Fibroblast of mammary gland (primary cell): ENCODE data around the gene PRR12.
"Not testable (repeated sequence)": the region's sequence is repeated elsewhere in the genome, so short reads cannot be mapped to it uniquely, and the experiment has no call there.

ENCODE experiments used
- DNase-seq: peaks from one replicate; pipeline ENCODE4 v3.0.0-alpha.2; 2010; ENCODE audit warnings: low read depth
- H3K4me3 ChIP-seq: 2 replicates; pipeline ENCODE4 v1.5.1; 2011; ENCODE audit warnings: low read depth, mild to moderate bottlenecking, low read length, moderate library complexity; ENCODE audit not compliant: control insufficient read depth
- TF ChIP-seq, protein P1 (sequence below): conservative IDR thresholded peaks from 2 replicates; pipeline ENCODE4 v1.5.1; 2011; ENCODE audit warnings: low read depth, low read length, inconsistent platforms; ENCODE audit not compliant: control insufficient read depth, insufficient read depth

Gene PRR12

DNA sequence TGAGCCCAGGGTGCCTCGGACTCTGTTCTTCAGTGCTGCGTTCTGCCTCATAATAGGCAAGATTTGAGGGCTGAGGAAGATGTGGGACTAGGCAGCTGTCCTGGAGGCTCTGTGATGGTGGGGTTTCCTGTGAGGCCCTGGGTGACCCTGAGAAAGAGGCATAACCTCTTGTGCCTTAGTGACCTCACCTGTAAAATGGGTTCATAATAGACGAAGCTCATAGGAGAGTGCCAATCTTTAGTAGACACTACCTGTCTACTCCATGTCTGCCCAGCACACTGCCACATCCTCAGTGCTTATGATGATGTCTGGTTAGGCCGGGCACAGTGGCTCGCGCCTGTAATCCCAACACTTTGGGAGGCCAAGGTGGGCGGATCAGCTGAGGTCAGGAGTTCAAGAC is 25.6 kb downstream of the PRR12 start:
- TF ChIP-seq, protein P1, sequence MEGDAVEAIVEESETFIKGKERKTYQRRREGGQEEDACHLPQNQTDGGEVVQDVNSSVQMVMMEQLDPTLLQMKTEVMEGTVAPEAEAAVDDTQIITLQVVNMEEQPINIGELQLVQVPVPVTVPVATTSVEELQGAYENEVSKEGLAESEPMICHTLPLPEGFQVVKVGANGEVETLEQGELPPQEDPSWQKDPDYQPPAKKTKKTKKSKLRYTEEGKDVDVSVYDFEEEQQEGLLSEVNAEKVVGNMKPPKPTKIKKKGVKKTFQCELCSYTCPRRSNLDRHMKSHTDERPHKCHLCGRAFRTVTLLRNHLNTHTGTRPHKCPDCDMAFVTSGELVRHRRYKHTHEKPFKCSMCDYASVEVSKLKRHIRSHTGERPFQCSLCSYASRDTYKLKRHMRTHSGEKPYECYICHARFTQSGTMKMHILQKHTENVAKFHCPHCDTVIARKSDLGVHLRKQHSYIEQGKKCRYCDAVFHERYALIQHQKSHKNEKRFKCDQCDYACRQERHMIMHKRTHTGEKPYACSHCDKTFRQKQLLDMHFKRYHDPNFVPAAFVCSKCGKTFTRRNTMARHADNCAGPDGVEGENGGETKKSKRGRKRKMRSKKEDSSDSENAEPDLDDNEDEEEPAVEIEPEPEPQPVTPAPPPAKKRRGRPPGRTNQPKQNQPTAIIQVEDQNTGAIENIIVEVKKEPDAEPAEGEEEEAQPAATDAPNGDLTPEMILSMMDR = no peak
- no peak for DNase-seq

GRCh38 chr19:49616945-49617344 is 26.0 kb downstream of the PRR12 start:
- no peak for DNase-seq
- TF ChIP-seq, protein P1 = no peak
- H3K4me3 ChIP-seq = no peak overlapping the region

More for the DNA sequence above, 25.6 kb downstream of the PRR12 start:
- no peak overlapping the region for H3K4me3 ChIP-seq

- not testable (repeated sequence) for H3K4me3 ChIP-seq, DNase-seq
These were observed 26.9 kb downstream of the PRR12 start for GRCh38 chr19:49617860-49618259.

- DNase-seq = no peak
- TF ChIP-seq, protein P1 = no peak
- no peak overlapping the region for H3K4me3 ChIP-seq
These were observed 34.3 kb downstream of the PRR12 start for GRCh38 chr19:49624967-49625910.

DNA sequence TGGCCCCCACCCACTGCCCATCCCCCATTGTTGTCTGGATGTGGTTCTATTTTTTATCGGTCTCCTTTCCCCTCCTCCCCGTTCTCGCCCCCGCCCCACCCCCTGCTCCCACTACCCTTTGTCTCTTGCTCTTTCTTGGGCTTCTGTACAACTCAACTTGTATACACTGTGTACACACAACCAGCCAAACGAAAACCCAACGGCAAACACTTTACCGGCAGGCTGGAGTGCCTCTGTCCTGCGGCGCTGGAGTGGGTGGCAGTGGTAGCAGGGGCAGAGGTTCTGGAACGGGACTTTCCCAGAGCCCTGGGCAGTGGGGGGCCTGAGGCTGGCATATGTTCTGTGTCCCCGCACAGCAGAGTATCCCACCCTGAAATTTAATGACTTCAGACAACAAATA is 35.2 kb downstream of the PRR12 start:
- TF ChIP-seq, protein P1 = no peak
- H3K4me3 ChIP-seq = no peak overlapping the region
- DNase-seq = no peak

DNA sequence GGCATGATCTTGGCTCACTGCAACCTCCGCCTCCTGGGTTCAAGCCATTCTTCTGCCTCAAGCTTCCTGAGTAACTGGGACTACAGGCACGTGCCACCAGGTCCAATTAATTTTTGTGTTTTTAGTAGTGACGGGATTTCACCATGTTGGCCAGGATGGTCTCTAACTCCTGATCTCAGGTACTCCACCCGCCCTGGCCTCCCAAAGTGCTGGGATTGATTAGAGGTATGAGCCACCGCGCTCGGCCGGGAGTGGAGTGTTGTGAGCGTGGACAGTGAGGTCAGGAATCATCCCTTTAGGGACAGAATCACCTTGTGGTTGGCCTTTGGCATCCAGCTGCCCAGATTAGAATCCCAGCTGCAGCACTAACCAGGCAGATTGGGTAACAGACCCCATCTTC is 38.7 kb downstream of the PRR12 start:
- no peak for DNase-seq
- TF ChIP-seq, protein P1 = no peak
- H3K4me3 ChIP-seq = no peak overlapping the region

DNA sequence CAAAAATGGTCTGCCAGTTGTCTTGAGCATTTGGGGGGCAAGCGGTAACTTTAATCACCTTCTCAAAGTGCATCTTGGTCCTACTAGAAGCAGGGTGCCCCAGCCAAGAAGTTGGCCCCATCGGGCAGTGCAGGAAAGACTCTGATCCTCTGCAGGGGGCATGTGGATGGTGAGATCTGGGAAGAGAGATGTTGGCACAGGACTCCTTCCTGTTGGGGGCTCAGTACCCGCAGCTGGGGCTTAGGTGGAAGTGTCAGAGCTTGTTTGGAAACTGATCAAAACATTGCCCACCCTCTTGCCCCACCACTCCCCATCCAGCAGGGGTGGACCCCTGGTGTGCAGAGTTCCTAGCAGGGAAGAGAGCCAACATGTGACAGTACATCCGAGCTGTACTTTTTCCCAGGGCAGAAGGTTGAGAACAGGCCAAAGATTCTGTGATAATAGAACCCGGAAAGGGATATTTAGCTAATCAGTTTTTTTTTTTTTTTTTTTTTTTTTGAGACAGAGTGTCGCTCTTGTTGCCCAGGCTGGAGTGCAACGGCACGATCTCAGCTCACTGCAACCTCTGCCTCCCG is 40.1 kb downstream of the PRR12 start:
- TF ChIP-seq, protein P1 = no peak
- DNase-seq = no peak
- no peak overlapping the region for H3K4me3 ChIP-seq
